Measurements from ENCODE around the gene CD1C. TPM values are rescaled to one million over a fixed set of nuclear protein-coding genes. Genes with fewer than 3 reads are reported as not detected.
"Not testable (repeated sequence)": the region's sequence is repeated elsewhere in the genome, so short reads cannot be mapped to it uniquely, and the experiment has no call there.

The CD1C gene
- polyA plus RNA-seq, 1 donor, result 1.00 TPM

- no peak for DNase-seq
Measured at GRCh38 chr1:158328426-158328825, 38.7 kb downstream of the CD1C start.

GRCh38 chr1:158329300-158329699, 39.6 kb downstream of the CD1C start:
- DNase-seq, result no peak

- DNase-seq, result no peak
Measured at GRCh38 chr1:158329733-158330132, 40.0 kb downstream of the CD1C start.

- no peak for DNase-seq
Measured at GRCh38 chr1:158330391-158331105, 40.8 kb downstream of the CD1C start.

GRCh38 chr1:158331106-158331425, 41.3 kb downstream of the CD1C start:
- no peak for DNase-seq

GRCh38 chr1:158331481-158332150, 41.9 kb downstream of the CD1C start, which contains the start of gene CD1B:
Gene CD1B, minus strand, starts transcription at chr1:158331531. Its CDS starts 108 bp downstream, at chr1:158331423.
- no peak for DNase-seq

GRCh38 chr1:158333405-158334155, 43.9 kb downstream of the CD1C start:
- DNase-seq, result no peak

- DNase-seq, result no peak
Measured at GRCh38 chr1:158334526-158335212, 44.9 kb downstream of the CD1C start.

- no peak for DNase-seq
Measured at GRCh38 chr1:158335213-158335532, 45.5 kb downstream of the CD1C start.

GRCh38 chr1:158336413-158336812, 46.7 kb downstream of the CD1C start:
- DNase-seq, result not testable (repeated sequence)

Other genes starting within 250 kb of the CD1C start
- gene CD1D, start 109.0 kb upstream of the CD1C start, polyA plus RNA-seq (ENCODE audit: insufficient read length), result 6.5 TPM
- not detected for gene CD1A, start 35.5 kb upstream of the CD1C start, polyA plus RNA-seq (ENCODE audit: insufficient read length)
- gene CD1B, start 41.6 kb downstream of the CD1C start, polyA plus RNA-seq (ENCODE audit: insufficient read length), result not detected
- gene CD1E, start 64.0 kb downstream of the CD1C start, polyA plus RNA-seq (ENCODE audit: insufficient read length), result not detected
- not detected for gene OR10T2, start 109.5 kb downstream of the CD1C start, polyA plus RNA-seq (ENCODE audit: insufficient read length)
- not detected for gene OR10K2, start 136.3 kb downstream of the CD1C start, polyA plus RNA-seq (ENCODE audit: insufficient read length)
- 0.03 TPM for gene OR10K1, start 171.9 kb downstream of the CD1C start, polyA plus RNA-seq (ENCODE audit: insufficient read length)
- not detected for gene OR10R2, start 182.3 kb downstream of the CD1C start, polyA plus RNA-seq (ENCODE audit: insufficient read length)

Data from left kidney (tissue), 2 donors.